ENCODE measurements around the gene TMEM138. TPM values are rescaled to one million over a fixed set of nuclear protein-coding genes. Genes with fewer than 3 reads are reported as not detected.
"Not testable (repeated sequence)": the region's sequence is repeated elsewhere in the genome, so short reads cannot be mapped to it uniquely, and the experiment has no call there.

The TMEM138 gene
- total RNA-seq, 1 donor from 2014 or later: 38.2 TPM

DNA sequence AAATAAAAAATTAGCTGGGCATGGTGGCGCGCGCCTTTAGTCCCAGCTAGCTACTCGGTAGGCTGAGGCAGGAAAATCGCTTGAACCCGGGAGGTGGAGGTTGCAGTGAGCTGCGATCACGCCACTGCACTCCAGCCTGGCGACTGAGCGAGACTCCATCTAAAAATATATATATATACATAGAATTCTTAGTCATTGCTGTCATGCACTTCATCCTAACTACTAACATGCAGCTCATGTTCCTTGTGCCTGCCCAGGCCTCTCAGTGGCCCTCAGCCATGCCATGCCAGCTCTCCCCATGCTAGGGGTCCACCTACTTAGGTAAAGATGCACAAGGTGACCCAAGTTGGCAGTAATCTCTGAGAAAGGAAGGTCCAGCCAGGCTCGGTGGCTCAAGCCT, 3.6 kb upstream of the TMEM138 start:
- intact Hi-C loops (cut with DNase I): no loop called here
- DNase-seq (ENCODE audit: low spot score) (no peak), ATAC-seq (no peak)

DNA sequence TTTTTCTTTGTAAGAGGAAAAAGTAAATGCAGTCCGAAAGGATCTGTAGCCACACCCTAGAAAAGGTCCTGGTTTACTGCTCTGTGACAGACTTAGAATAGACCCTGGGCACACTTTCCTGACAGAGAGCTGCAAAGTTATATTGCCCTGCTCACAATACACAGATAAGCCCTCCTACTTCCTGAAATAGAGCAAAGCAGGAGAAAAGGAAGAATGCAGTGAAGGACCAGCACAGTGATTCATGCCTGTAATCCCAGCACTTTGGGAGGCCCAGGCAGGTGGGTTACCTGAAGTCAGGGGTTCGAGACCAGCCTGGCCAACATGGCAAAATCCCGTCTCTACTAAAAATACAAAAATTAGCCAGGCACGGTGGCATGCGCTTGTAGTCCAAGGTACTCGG, 2.7 kb upstream of the TMEM138 start:
- intact Hi-C loops (cut with DNase I): no loop called here
- ATAC-seq (no peak), DNase-seq (ENCODE audit: low spot score) (no peak)

DNA sequence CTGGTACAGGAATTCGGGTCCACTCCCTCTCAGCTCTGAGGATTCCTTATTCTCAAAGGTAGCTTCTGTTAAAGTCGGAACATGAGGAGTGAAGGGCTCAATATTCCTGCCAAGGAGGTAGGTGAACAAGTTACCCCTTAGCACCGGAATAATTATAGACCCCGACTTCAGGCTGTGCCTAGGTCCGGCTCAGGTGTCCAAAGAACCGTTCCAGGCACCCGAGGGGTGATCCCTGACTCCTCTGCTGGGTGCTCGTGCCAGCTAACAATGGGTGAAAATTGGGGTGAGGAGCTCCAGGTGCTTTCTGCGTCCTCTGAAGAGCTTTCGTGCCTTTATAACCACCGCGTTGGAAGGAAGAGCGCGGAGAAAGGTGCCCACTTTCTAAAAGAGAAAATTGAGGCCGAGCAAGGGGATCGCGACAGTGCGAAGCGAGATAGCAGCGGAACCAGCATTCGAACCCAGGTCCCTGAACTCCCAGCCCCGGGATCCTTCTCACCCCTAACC, 885 bp upstream of the TMEM138 start:
- no peak for DNase-seq (ENCODE audit: low spot score)
- intact Hi-C loops (cut with DNase I): no loop called here
- no peak for ATAC-seq

DNA sequence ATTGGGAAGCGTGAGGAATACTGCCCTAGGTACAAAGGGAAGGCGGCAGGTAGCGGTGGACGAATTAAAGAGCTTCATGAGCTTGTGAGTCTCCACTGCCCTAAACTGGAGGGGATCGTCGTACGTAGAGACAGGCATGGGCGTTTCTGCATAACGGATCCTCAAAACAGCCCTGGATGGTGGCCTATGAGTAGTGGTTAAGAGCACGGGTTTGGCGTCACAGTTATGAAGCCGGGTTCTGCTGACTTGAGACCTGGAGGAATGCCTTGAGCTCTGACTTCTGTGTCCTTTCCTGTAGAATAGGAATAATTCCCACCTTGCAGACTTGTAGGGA, 335 bp downstream of the TMEM138 start:
- DNase-seq (ENCODE audit: low spot score) (no peak), ATAC-seq (peak; percentile 14)
- intact Hi-C loops (cut with DNase I): no loop called here

GRCh38 chr11:61364012-61364675, 2.0 kb downstream of the TMEM138 start:
- DNase-seq (ENCODE audit: low spot score) (no peak), ATAC-seq (no peak)
- intact Hi-C loops (cut with DNase I): no loop called here

DNA sequence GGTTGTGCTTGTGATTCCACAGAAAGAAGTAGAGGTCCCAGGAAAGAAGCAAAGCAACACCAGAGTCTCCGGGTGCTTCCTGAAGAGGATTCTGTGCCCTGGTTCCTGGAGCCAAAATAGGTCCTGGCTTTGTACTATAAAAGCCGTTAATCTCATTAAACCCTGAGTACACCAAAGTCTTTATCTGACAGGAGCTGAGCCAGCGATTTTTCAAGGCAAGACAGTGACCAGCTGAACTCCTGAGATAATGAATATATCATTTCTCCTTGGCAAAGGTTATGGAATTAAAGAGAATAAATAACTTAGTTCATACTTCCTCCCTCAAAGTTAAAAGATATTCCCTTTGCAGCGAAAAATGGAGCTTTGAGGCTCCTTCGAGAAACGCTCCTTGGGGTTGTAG, 5.2 kb downstream of the TMEM138 start:
- intact Hi-C loops (cut with DNase I): no loop called here
- DNase-seq (ENCODE audit: low spot score) (no peak), ATAC-seq (no peak)

- DNase-seq (ENCODE audit: low spot score) (no peak), ATAC-seq (no peak)
- intact Hi-C loops (cut with DNase I): no loop called here
These were observed 6.5 kb downstream of the TMEM138 start for GRCh38 chr11:61368646-61369045.

DNA sequence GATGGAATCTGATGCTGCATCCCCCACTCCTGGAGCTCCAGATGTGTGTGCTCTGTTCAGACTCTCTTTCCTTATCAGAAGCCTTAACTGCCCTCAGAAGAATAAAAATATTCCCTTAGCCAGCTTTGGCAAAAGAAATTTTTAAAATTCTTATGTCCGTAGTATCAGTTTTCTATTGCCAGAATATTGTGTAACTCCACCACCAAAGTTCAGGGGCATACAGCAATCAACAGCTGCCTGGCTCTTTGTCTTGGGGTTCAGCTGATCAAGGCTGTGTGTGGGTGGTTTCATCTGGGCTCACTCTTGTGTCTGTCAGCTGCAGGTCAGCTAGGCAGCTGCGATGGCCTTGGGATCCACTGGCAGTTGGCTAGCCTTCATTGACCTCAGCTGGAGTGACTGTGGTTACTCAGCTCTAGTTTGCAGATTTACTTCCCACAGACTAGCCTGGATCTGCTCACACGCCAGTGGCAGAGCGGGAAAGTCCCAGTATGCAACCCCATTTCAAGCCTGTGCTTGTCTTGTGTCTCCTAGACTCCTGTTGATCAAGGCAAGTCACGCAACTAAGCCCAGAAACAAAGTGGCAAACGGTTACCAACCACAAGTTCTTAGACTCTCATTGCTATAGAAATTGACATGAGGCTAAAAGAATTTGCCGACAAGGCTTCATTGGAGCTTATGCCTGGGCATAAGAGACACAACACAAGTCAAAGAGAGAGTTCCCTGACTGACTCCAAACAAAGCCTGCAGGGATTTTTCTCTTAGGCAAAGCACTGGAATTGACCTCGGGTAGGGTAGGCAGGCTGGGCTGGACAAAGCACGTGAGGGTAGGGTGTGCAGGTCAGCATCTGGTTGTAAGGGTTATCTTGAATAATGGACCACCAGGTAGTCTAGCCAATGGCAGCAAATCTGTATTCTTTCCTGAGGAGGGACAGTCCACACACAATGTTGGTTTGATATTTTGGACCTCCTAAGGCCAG, 7.5 kb downstream of the TMEM138 start:
- DNase-seq (ENCODE audit: low spot score) (no peak), ATAC-seq (peak; percentile 96)
- intact Hi-C loops (cut with DNase I): no loop called here

- ATAC-seq (no peak), DNase-seq (ENCODE audit: low spot score) (no peak)
- intact Hi-C loops (cut with DNase I): no loop called here
These were observed 8.3 kb downstream of the TMEM138 start for GRCh38 chr11:61370349-61371005.

DNA sequence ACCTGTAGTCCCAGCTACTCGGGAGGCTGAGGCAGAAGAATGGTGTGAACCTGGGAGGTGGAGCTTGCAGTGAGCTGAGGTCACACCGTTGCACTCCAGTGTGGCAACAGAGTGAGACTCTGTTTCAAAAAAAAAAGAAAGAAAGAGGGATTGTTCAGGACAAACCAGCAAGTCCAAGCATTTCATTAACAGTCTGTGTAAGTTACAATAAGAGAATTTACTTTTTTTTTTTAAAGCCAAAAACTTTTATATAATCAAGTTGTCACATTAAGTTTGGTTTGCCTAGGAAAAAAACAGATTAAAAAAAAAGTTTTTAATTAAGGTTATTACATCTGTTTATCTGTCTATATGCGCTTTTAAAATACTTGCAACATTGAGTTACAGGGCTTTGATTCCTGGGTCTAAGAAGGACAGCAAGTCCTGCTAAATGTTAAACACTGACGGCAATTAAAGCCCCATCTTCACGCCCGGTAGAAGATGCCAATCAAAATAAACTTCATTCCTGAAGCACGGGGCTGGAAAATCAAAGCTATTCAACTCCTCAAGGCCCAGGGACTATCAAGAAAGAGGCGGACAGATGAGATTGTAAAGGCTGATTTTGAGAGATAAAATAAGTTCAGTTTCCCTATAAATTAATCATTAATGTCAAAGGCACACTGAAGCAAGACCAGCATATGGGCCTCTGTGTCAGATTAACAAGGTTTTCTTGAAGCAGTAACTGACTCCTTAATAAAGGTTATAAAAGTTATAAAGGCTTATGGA, 10.7 kb downstream of the TMEM138 start:
- ATAC-seq: no peak
- intact Hi-C loops (cut with DNase I): no loop called here
- DNase-seq (ENCODE audit: low spot score): no peak

GRCh38 chr11:61375761-61376108, 13.6 kb downstream of the TMEM138 start:
- intact Hi-C loops (cut with DNase I): no loop called here
- ATAC-seq: no peak
- DNase-seq (ENCODE audit: low spot score): peak; percentile 67

DNA sequence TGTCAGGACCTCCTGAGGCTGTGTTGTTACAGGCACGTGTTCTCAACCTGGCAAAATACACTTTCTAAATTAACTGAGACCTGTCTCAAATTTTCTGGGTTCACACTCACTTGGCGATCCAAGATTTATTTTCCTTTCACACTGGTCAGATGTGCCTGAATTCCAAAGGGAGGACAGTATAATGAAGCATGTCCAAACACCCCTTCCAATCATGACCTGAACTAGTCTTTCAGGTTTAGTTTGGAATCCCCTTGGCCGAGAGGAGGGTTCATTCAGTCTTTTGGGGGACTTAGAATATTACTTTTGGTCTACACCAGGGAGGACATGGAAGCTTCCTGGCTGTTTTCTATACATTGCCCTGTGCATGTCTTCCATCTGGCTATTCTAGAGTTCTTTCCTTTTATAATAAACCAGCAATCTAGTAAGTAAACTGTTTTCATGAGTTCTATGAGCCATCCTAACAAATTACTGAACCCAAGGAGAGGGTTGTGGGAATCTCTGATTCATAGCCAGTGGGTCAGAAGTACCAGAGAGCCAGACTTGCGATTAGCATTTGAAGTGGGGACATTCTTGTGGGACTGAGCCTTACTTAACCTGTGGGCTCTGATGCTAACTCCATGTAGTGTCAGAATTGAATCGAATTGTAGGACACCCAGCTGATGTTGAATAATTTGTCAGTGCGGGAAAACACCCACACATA, 15.4 kb downstream of the TMEM138 start:
- no peak for DNase-seq (ENCODE audit: low spot score)
- no peak for ATAC-seq
- intact Hi-C loops (cut with DNase I): no loop called here

- DNase-seq (ENCODE audit: low spot score): no peak
- peak; percentile 98 for ATAC-seq
- intact Hi-C loops (cut with DNase I): no loop called here
These were observed 16.6 kb downstream of the TMEM138 start for GRCh38 chr11:61378713-61379313.

- no peak for ATAC-seq
- no peak for DNase-seq (ENCODE audit: low spot score)
- intact Hi-C loops (cut with DNase I): no loop called here
These were observed 18.7 kb downstream of the TMEM138 start for GRCh38 chr11:61380884-61381283.

- DNase-seq (ENCODE audit: low spot score); intact Hi-C loops (cut with DNase I); ATAC-seq: not testable (repeated sequence)
These were observed 21.7 kb downstream of the TMEM138 start for GRCh38 chr11:61383859-61384258.

DNA sequence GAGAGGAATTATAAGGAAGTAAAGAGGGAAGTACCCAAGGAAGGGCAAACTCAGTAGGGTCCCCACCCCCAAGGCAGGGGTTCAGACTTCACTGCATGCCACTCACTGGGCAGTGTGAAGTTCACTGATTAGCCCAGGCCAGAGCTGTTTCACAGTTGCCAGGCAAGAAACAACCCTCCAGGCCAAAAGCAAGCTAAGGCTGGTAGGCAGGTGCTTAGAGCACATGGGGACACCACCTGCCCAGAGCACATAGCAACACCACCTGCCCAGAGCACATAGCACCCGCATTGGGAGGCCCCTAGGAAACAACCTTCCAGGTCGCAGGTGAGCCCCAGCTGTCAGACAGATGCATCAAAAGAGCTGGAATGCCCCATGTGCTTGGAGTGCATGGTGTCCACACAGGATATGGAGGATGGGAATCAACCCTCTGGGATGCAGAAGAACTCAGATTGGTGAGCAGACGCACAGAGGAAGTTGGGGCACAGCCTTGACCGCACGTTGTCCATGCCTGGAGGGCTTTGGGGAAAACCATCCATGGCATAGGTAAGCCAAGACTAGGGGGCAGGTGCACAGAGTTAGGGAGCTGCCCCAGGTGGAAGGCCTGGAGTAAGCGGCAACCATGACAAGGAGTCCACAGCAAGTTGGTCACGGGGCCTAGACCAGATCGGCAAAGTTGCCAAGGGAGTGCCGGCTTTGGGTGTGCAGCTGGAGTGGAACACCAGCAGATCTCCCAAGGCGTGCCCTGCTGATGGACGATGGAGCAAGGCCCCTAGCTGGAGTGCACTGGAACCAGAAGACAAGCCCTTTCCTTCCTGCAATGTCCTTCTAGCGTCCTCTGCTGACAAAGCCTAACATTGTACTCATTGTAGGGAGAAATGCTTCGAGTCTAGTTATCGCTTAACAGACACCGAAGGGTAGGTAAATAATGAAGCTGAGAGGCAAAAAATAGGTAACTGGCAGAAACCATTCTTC, 22.4 kb downstream of the TMEM138 start:
- no peak for DNase-seq (ENCODE audit: low spot score)
- ATAC-seq: peak; percentile 50
- intact Hi-C loops (cut with DNase I): no loop called here

DNA sequence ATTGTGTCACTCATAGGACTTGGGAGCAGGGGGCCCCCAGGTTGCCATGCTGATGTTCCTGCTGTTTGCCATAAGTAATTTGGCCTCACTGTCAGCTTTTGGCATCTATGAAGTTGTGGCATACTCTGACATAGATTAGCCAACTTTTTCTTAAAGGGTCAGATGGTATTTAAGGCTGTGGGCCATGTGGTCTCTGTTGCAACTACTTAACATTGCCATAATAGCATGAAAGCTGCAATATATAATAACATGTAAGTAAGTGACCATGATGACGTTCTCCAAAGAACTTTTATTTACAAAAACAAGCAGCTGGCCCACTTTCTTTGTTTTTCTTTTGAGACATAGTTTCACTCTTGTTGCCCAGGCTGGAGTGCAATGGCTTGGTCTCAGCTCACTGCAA, 28.0 kb downstream of the TMEM138 start:
- DNase-seq (ENCODE audit: low spot score): no peak
- intact Hi-C loops (cut with DNase I): no loop called here
- no peak for ATAC-seq
